CD14-positive monocyte (primary cell): ENCODE measurements around the gene INSIG2. TPM values are rescaled to one million over a fixed set of nuclear protein-coding genes. Genes with fewer than 3 reads are reported as not detected.

Experiments
- DNase-seq, 3 donors: peaks; one replicate each; pipeline ENCODE4 v3.0.0-alpha.2; 2011 to 2022
- H2AFZ ChIP-seq: 2 replicates; pipeline ENCODE4 v1.6.0; 2012; ENCODE audit warnings: mild to moderate bottlenecking, low read depth, low read length, inconsistent platforms; ENCODE audit not compliant: insufficient read depth, poor library complexity, severe bottlenecking
- H3K27ac ChIP-seq, 2 donors: 1 replicate in 1 of 2; 2 replicates in 1 of 2; pipeline ENCODE4 v1.5.1; 2012 to 2013; ENCODE audit warnings: low read length in 2 of 2, control low read depth in 1 of 2, inconsistent platforms in 1 of 2, low read depth in 1 of 2, mild to moderate bottlenecking in 1 of 2
- H3K27me3 ChIP-seq, 2 donors: one replicate each; pipeline versions ENCODE4 v1.6.0 to v1.6.1; 2011 to 2013; ENCODE audit warnings: low read length in 2 of 2; ENCODE audit not compliant: control insufficient read depth in 2 of 2, insufficient read depth in 2 of 2
- H3K36me3 ChIP-seq, 2 donors: replicated peaks in 1 of 2; 1 replicate in 1 of 2; 2 replicates in 1 of 2; pipeline versions ENCODE4 v1.5.1 to v1.6.1; 2012 to 2013; ENCODE audit warnings: low read length in 2 of 2, control low read depth in 1 of 2, inconsistent platforms in 1 of 2, mild to moderate bottlenecking in 1 of 2; ENCODE audit not compliant: insufficient read depth in 2 of 2, control insufficient read depth in 1 of 2
- H3K4me1 ChIP-seq, 2 donors: 1 replicate in 1 of 2; 2 replicates in 1 of 2; pipeline versions ENCODE4 v1.5.1 to v1.6.1; 2012 to 2013; ENCODE audit warnings: low read length in 2 of 2, control low read depth in 1 of 2, inconsistent platforms in 1 of 2, mild to moderate bottlenecking in 1 of 2, moderate library complexity in 1 of 2; ENCODE audit not compliant: insufficient read depth in 2 of 2, control insufficient read depth in 1 of 2
- H3K4me2 ChIP-seq: replicated peaks from 2 replicates; pipeline ENCODE3; 2012; ENCODE audit warnings: low read length, moderate library complexity, mild to moderate bottlenecking; ENCODE audit not compliant: poor library complexity, severe bottlenecking; ENCODE audit errors: extremely low read depth
- H3K4me3 ChIP-seq, 3 experiments: fragments of 200-600 bp in 1 of 3; sonication (generic) in 1 of 3; replicated peaks in 1 of 3; 1 replicate in 2 of 3; 2 replicates in 1 of 3; pipeline ENCODE4 v1.5.1; 2011 to 2013; ENCODE audit warnings: low read length in 3 of 3, mild to moderate bottlenecking in 3 of 3, control low read depth in 2 of 3, low read depth in 2 of 3, inconsistent platforms in 1 of 3, moderate library complexity in 1 of 3
- H3K79me2 ChIP-seq: 2 replicates; pipeline ENCODE4 v1.6.0; 2012; ENCODE audit warnings: mild to moderate bottlenecking, control low read depth, inconsistent platforms, low read length, moderate library complexity; ENCODE audit not compliant: insufficient read depth
- H3K9ac ChIP-seq: 2 replicates; pipeline ENCODE4 v1.6.0; 2017; ENCODE audit warnings: low read length, mild to moderate bottlenecking; ENCODE audit not compliant: insufficient read depth, poor library complexity, severe bottlenecking
- H3K9me3 ChIP-seq, 2 donors: replicated peaks in 1 of 2; 1 replicate in 1 of 2; 2 replicates in 1 of 2; pipeline versions ENCODE4 v1.5.1 to v1.6.1; 2012 to 2013; ENCODE audit warnings: low read length in 2 of 2, control low read depth in 1 of 2; ENCODE audit not compliant: control insufficient read depth in 1 of 2, insufficient read depth in 1 of 2
- H4K20me1 ChIP-seq: 2 replicates; pipeline ENCODE4 v1.6.0; 2012; ENCODE audit warnings: mild to moderate bottlenecking, low read length, control low read depth, moderate library complexity; ENCODE audit not compliant: insufficient read depth
- H3K27ac Mint-ChIP-seq, 7 donors: one replicate each; pipeline ENCODE4 v1.8.0; 2020; ENCODE audit warnings: mild to moderate bottlenecking in 7 of 7, mixed read lengths in 7 of 7, moderate library complexity in 6 of 7, inconsistent platforms in 2 of 7
- H3K27me3 Mint-ChIP-seq, 3 donors: one replicate each; pipeline ENCODE4 v1.8.0; 2021 to 2022; ENCODE audit warnings: low read depth in 3 of 3, mild to moderate bottlenecking in 3 of 3, mixed read lengths in 3 of 3, moderate library complexity in 3 of 3, inconsistent platforms in 1 of 3
- H3K36me3 Mint-ChIP-seq, 2 donors: one replicate each; pipeline ENCODE4 v1.8.0; 2020; ENCODE audit warnings: mixed read lengths in 2 of 2, inconsistent platforms in 1 of 2, mild to moderate bottlenecking in 1 of 2
- H3K4me1 Mint-ChIP-seq: one replicate; pipeline ENCODE4 v1.8.0; 2020; ENCODE audit warnings: mild to moderate bottlenecking, mixed read lengths
- H3K4me3 Mint-ChIP-seq, 2 donors: one replicate each; pipeline ENCODE4 v1.8.0; 2020; ENCODE audit warnings: mild to moderate bottlenecking in 2 of 2, mixed read lengths in 2 of 2, moderate library complexity in 1 of 2
- H3K9me3 Mint-ChIP-seq, 7 donors: one replicate each; pipeline ENCODE4 v1.8.0; 2020 to 2022; ENCODE audit warnings: mixed read lengths in 7 of 7, mild to moderate bottlenecking in 6 of 7, moderate library complexity in 6 of 7, inconsistent platforms in 2 of 7
- CTCF ChIP-seq: fragments of 200-600 bp; IDR thresholded peaks from one replicate; pipeline ENCODE4 v1.8.0; 2022; ENCODE audit warnings: antibody characterized with exemption, mild to moderate bottlenecking
- WGBS: methylation state at CpG from one replicate; pipeline ENCODE4 v1.1.5; 2013; ENCODE audit warnings: missing lambda C conversion rate; ENCODE audit not compliant: insufficient coverage; 5-methylcytosine and 5-hydroxymethylcytosine counted together
- intact Hi-C, 2 donors: fragments of 100-400 bp; cut with micrococcal nuclease; formaldehyde crosslinking; loops; one replicate each; pipeline versions ENCODE4 v1.15.0 to v1.15.1; 2023
- polyA plus RNA-seq, 3 donors: library from polyadenylated mRNA; depleted of rRNA in 1 of 3; unstranded in 2 of 3; stranded (reverse) in 1 of 3; fragments of 300-500 nt in 2 of 3; fragments of >200 nt in 1 of 3; fragmentation: Illumina TruSeq in 2 of 3; gene quantifications; 1 replicate in 2 of 3; 2 replicates in 1 of 3; pipeline ENCODE4 v1.2.3, GENCODE V29; 2012 to 2021

The INSIG2 gene
- polyA plus RNA-seq, 3 donors = 13.6 to 17.2 (median 14.8) TPM

GRCh38 chr2:118112771-118113334, 24.6 kb downstream of the INSIG2 start:
- no peak overlapping the region for H3K27ac Mint-ChIP-seq
- no peaks in the 10 kb centered on the region for H3K9me3 Mint-ChIP-seq

GRCh38 chr2:118114863-118115262, 26.6 kb downstream of the INSIG2 start:
- Histone ChIP-seq H4K20me1 (no peaks in the 10 kb centered on the region), H3K4me2 (no peak overlapping the region), H2AFZ (no peak overlapping the region), H3K36me3 (peaks cover 4 to 18% of the 10 kb centered on the region in 2 donors), H3K27me3 (no peaks in the 10 kb centered on the region), H3K4me3 (no peak overlapping the region), H3K79me2 (no peaks in the 10 kb centered on the region), H3K9me3 (no peaks in the 10 kb centered on the region), H3K9ac (no peak overlapping the region), H3K27ac (no peak overlapping the region), H3K4me1 (peaks cover 0 to 5% of the 10 kb centered on the region in 2 donors)
- 83% methylated on average over 2 of the region's 2 CpGs for WGBS
- H3K4me3 Mint-ChIP-seq = no peak overlapping the region
- peaks cover 14 to 21% of the 10 kb centered on the region in 2 donors for H3K36me3 Mint-ChIP-seq
- no peak overlapping the region for H3K27ac Mint-ChIP-seq
- no peak for TF ChIP-seq CTCF
- peaks cover 25% of the 10 kb centered on the region for H3K4me1 Mint-ChIP-seq
- H3K27me3 Mint-ChIP-seq = no peaks in the 10 kb centered on the region
- H3K9me3 Mint-ChIP-seq = no peaks in the 10 kb centered on the region
- no peak for DNase-seq
- intact Hi-C loops = no loop called here

More at GRCh38 chr2:118112771-118113334, 24.6 kb downstream of the INSIG2 start:
- no peaks in the 10 kb centered on the region for H3K4me1 ChIP-seq
- Mint-ChIP-seq H3K36me3 (peaks cover 27 to 37% of the 10 kb centered on the region in 2 donors), H3K27me3 (no peaks in the 10 kb centered on the region), H3K4me3 (no peak overlapping the region), H3K4me1 (peaks cover 15% of the 10 kb centered on the region)
- no peaks in the 10 kb centered on the region for H3K27me3 ChIP-seq
- DNase-seq = no peak
- H3K4me3 ChIP-seq = no peak overlapping the region
- no peak overlapping the region for H3K9ac ChIP-seq
- 67% methylated on average over 2 of the region's 4 CpGs for WGBS
- intact Hi-C loops = no loop called here
- no peak overlapping the region for H3K4me2 ChIP-seq
- H3K27ac ChIP-seq = no peak overlapping the region
- H3K36me3 ChIP-seq = peaks cover 21 to 38% of the 10 kb centered on the region in 2 donors
- TF ChIP-seq CTCF = no peak
- no peaks in the 10 kb centered on the region for H3K9me3 ChIP-seq
- no peak overlapping the region for H2AFZ ChIP-seq
- H3K79me2 ChIP-seq = no peaks in the 10 kb centered on the region
- H4K20me1 ChIP-seq = no peaks in the 10 kb centered on the region
